Measurements from ENCODE around the gene GRIPAP1.

DNA sequence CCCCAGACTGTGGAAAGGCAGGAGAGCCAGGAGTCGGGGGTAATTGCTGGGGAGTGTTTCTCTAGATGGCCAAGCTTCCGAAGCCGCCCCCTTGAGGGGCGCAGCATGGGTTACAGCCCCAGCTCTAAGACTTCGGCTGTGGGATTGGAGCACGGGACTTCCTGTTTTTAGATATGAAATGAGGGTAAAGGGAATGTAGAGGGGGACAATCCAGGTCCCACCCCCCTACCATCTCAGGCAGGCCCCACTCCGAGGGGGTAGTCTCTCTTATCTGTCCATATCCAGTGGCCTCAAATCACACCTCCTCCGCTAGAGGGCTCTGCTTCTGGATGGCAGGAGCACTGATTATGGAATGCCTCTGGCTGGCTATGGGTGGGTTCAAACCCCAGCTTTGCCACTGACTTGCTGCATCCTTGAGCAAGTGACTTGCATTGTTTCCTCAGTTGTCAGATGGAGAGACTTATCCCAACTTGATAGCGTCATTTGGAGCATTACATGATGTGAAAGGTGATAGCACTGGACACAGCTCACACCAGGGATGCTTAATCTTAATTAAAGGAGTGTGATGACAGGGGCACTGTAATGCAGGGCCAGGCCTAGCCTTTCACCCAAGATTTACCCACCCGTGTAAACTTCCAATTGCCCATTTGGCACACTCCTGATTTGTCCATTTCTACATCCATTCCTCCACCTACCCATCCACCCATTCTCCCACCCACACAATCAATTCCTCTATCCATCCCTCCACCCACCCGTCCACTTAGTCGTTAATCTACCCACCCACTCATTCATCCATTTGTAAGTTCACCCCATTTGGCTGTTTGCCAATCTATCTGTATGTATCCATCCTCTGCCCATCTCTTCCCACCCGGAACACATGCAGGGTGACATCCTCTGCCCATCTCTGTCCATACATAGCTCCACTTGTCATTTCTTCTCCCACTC, 29.6 kb downstream of the GRIPAP1 start:
- TF ChIP-seq, protein P1, sequence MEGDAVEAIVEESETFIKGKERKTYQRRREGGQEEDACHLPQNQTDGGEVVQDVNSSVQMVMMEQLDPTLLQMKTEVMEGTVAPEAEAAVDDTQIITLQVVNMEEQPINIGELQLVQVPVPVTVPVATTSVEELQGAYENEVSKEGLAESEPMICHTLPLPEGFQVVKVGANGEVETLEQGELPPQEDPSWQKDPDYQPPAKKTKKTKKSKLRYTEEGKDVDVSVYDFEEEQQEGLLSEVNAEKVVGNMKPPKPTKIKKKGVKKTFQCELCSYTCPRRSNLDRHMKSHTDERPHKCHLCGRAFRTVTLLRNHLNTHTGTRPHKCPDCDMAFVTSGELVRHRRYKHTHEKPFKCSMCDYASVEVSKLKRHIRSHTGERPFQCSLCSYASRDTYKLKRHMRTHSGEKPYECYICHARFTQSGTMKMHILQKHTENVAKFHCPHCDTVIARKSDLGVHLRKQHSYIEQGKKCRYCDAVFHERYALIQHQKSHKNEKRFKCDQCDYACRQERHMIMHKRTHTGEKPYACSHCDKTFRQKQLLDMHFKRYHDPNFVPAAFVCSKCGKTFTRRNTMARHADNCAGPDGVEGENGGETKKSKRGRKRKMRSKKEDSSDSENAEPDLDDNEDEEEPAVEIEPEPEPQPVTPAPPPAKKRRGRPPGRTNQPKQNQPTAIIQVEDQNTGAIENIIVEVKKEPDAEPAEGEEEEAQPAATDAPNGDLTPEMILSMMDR (IDR thresholded peaks at IDR 0.05): peak in 1 of 2 donors; percentile 31
- TF ChIP-seq POLR2A (IDR thresholded peaks at IDR 0.05): no peak
